Liver (tissue), 9 donors: ENCODE data around the gene PBX4. TPM values are rescaled to one million over a fixed set of nuclear protein-coding genes. Genes with fewer than 3 reads are reported as not detected.

Experiments
- DNase-seq: peaks from one replicate; pipeline ENCODE4 v3.0.0-alpha.2; 2017; ENCODE audit warnings: low spot score
- H3K27ac ChIP-seq, 2 donors: one replicate each; pipeline ENCODE4 v1.7.0; 2013; ENCODE audit warnings: inconsistent platforms in 2 of 2, low read length in 2 of 2, control low read depth in 1 of 2, low read depth in 1 of 2, mild to moderate bottlenecking in 1 of 2
- H3K27me3 ChIP-seq, 4 donors: one replicate each; pipeline versions ENCODE4 v1.6.1 to v1.7.0; 2013; ENCODE audit warnings: low read length in 3 of 4, inconsistent platforms in 1 of 4, mild to moderate bottlenecking in 1 of 4, moderate library complexity in 1 of 4; ENCODE audit not compliant: control insufficient read depth in 4 of 4, insufficient read depth in 4 of 4
- H3K36me3 ChIP-seq, 4 donors: one replicate each; pipeline versions ENCODE4 v1.6.1 to v1.7.0; 2013; ENCODE audit warnings: low read length in 3 of 4, mild to moderate bottlenecking in 3 of 4, low read depth in 1 of 4, moderate library complexity in 1 of 4; ENCODE audit not compliant: control insufficient read depth in 4 of 4, insufficient read depth in 3 of 4
- H3K4me1 ChIP-seq, 4 donors: one replicate each; pipeline versions ENCODE4 v1.6.1 to v1.7.0; 2013; ENCODE audit warnings: low read length in 3 of 4, mild to moderate bottlenecking in 3 of 4, moderate library complexity in 1 of 4; ENCODE audit not compliant: control insufficient read depth in 4 of 4, insufficient read depth in 4 of 4
- H3K4me3 ChIP-seq, 3 donors: one replicate each; pipeline versions ENCODE4 v1.6.1 to v1.7.0; 2013; ENCODE audit warnings: low read length in 3 of 3, control low read depth in 1 of 3, low read depth in 1 of 3, mild to moderate bottlenecking in 1 of 3
- H3K9ac ChIP-seq, 2 donors: one replicate each; pipeline ENCODE4 v1.7.0; 2013; ENCODE audit warnings: low read length in 2 of 2, mild to moderate bottlenecking in 2 of 2, moderate library complexity in 2 of 2, control low read depth in 1 of 2, low read depth in 1 of 2
- H3K9me3 ChIP-seq, 4 donors: one replicate each; pipeline versions ENCODE4 v1.6.1 to v1.7.0; 2013; ENCODE audit warnings: low read length in 3 of 4; ENCODE audit not compliant: control insufficient read depth in 4 of 4
- CTCF ChIP-seq: fragments of 150-350 bp; IDR thresholded peaks from 2 replicates; pipeline ENCODE4 v1.5.1; 2017; ENCODE audit warnings: improper control_type of control experiment, low read depth, low read length; ENCODE audit not compliant: missing input control
- EGR1 ChIP-seq, 2 donors: IDR thresholded peaks; 2 replicates each; pipeline ENCODE4 v1.6.1; 2016 to 2018; ENCODE audit warnings: antibody characterized with exemption in 2 of 2, low read depth in 2 of 2
- FOXA1 ChIP-seq: IDR thresholded peaks from 2 replicates; pipeline ENCODE4 v1.6.1; 2016; ENCODE audit warnings: antibody characterized with exemption
- FOXA2 ChIP-seq: IDR thresholded peaks from 2 replicates; pipeline ENCODE4 v1.6.1; 2016; ENCODE audit warnings: antibody characterized with exemption
- GABPA ChIP-seq, 2 donors: IDR thresholded peaks in 1 of 2; conservative IDR thresholded peaks in 1 of 2; 2 replicates each; pipeline ENCODE4 v1.6.1; 2016; ENCODE audit warnings: antibody characterized with exemption in 2 of 2, mild to moderate bottlenecking in 1 of 2, moderate library complexity in 1 of 2
- HNF4A ChIP-seq, 2 donors: conservative IDR thresholded peaks; 2 replicates each; pipeline ENCODE4 v1.6.1; 2016; ENCODE audit warnings: antibody characterized with exemption in 2 of 2, mild to moderate bottlenecking in 2 of 2
- HNF4G ChIP-seq: IDR thresholded peaks from 2 replicates; pipeline ENCODE4 v1.6.1; 2016; ENCODE audit warnings: antibody characterized with exemption
- JUND ChIP-seq, 2 donors: IDR thresholded peaks; 2 replicates each; pipeline ENCODE4 v1.6.1; 2016; ENCODE audit warnings: antibody characterized with exemption in 2 of 2
- NR2F2 ChIP-seq: IDR thresholded peaks from 2 replicates; pipeline ENCODE4 v1.6.1; 2016; ENCODE audit warnings: antibody characterized with exemption
- RAD21 ChIP-seq, 2 donors: IDR thresholded peaks; 2 replicates each; pipeline ENCODE4 v1.6.1; 2016; ENCODE audit warnings: antibody characterized with exemption in 2 of 2, mild to moderate bottlenecking in 2 of 2
- RXRA ChIP-seq, 2 donors: IDR thresholded peaks; 2 replicates each; pipeline ENCODE4 v1.6.1; 2017 to 2018; ENCODE audit warnings: antibody characterized with exemption in 2 of 2, mild to moderate bottlenecking in 1 of 2
- SP1 ChIP-seq: IDR thresholded peaks from 2 replicates; pipeline ENCODE4 v1.6.1; 2018; ENCODE audit warnings: antibody characterized with exemption, mild to moderate bottlenecking
- TAF1 ChIP-seq: conservative IDR thresholded peaks from 2 replicates; pipeline ENCODE4 v1.6.1; 2016; ENCODE audit warnings: antibody characterized with exemption, mild to moderate bottlenecking
- YY1 ChIP-seq: IDR thresholded peaks from 2 replicates; pipeline ENCODE4 v1.6.1; 2016; ENCODE audit warnings: antibody characterized with exemption, mild to moderate bottlenecking
- ZBTB33 ChIP-seq: IDR thresholded peaks from 2 replicates; pipeline ENCODE4 v1.6.1; 2016; ENCODE audit warnings: antibody characterized with exemption
- WGBS: extraction: QIAGEN DNeasy Blood & Tissue Kit; methylation state at CpG from one replicate; pipeline ENCODE4 v1.1.7; 2013; 5-methylcytosine and 5-hydroxymethylcytosine counted together
- polyA plus RNA-seq, 2 donors: library from polyadenylated mRNA; stranded (reverse) in 1 of 2; unstranded in 1 of 2; fragments of 200-250 nt in 1 of 2; fragments of >200 nt in 1 of 2; fragmentation: Nextera tagmentation in 1 of 2; extraction: Ambion mirVana in 1 of 2; gene quantifications; one replicate each; pipeline versions ENCODE4 v1.2.1 to v1.2.3, GENCODE V29; 2013 to 2015
- total RNA-seq, 2 donors: library from RNA; depleted of rRNA; stranded (reverse); fragments of >200 nt; gene quantifications; one replicate each; pipeline ENCODE4 v1.2.3, GENCODE V29; 2014
- TF ChIP-seq, protein P1 (sequence below): IDR thresholded peaks from 2 replicates; pipeline ENCODE4 v1.6.1; 2016; ENCODE audit warnings: antibody characterized with exemption, mild to moderate bottlenecking
- TF ChIP-seq, protein P2 (sequence below): IDR thresholded peaks from 2 replicates; pipeline ENCODE4 v1.6.1; 2016; ENCODE audit warnings: antibody characterized with exemption
- TF ChIP-seq, protein P3 (sequence below): IDR thresholded peaks from 2 replicates; pipeline ENCODE4 v1.6.1; 2016; ENCODE audit warnings: antibody characterized with exemption
- donor health status: healthy.
- donor health status: healthy.
- donor health status: healthy.
- donor health status: healthy.
- donor health status: healthy.

Gene PBX4
- total and polyA plus RNA-seq, 4 donors = 0.19 to 0.59 (median 0.21) TPM; not detected in 1

GRCh38 chr19:19654441-19654840 is 36.0 kb upstream of the PBX4 start:
- H3K9me3 ChIP-seq = no peaks in the 10 kb centered on the region
- no peak for DNase-seq
- 97% methylated on average over 15 of the region's 15 CpGs for WGBS
- peaks cover 31 to 94% (median 56%) of the 10 kb centered on the region in 4 donors for H3K36me3 ChIP-seq
- H3K9ac ChIP-seq = no peak overlapping the region
- H3K27ac ChIP-seq = no peak overlapping the region
- no peak overlapping the region for H3K4me3 ChIP-seq
- H3K4me1 ChIP-seq = no peaks in the 10 kb centered on the region
- no peaks in the 10 kb centered on the region for H3K27me3 ChIP-seq
- TF ChIP-seq JUND (IDR thresholded peaks at IDR 0.05) = no peak
- TF ChIP-seq TAF1 = no peak
- TF ChIP-seq GABPA (IDR thresholded peaks at IDR 0.05 in 1 of 2, conservative IDR thresholded peaks at IDR 0.05 in 1 of 2) = no peak
- TF ChIP-seq CTCF = no peak
- TF ChIP-seq HNF4G = no peak
- TF ChIP-seq, protein P1, sequence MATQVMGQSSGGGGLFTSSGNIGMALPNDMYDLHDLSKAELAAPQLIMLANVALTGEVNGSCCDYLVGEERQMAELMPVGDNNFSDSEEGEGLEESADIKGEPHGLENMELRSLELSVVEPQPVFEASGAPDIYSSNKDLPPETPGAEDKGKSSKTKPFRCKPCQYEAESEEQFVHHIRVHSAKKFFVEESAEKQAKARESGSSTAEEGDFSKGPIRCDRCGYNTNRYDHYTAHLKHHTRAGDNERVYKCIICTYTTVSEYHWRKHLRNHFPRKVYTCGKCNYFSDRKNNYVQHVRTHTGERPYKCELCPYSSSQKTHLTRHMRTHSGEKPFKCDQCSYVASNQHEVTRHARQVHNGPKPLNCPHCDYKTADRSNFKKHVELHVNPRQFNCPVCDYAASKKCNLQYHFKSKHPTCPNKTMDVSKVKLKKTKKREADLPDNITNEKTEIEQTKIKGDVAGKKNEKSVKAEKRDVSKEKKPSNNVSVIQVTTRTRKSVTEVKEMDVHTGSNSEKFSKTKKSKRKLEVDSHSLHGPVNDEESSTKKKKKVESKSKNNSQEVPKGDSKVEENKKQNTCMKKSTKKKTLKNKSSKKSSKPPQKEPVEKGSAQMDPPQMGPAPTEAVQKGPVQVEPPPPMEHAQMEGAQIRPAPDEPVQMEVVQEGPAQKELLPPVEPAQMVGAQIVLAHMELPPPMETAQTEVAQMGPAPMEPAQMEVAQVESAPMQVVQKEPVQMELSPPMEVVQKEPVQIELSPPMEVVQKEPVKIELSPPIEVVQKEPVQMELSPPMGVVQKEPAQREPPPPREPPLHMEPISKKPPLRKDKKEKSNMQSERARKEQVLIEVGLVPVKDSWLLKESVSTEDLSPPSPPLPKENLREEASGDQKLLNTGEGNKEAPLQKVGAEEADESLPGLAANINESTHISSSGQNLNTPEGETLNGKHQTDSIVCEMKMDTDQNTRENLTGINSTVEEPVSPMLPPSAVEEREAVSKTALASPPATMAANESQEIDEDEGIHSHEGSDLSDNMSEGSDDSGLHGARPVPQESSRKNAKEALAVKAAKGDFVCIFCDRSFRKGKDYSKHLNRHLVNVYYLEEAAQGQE = no peak
- no peak for TF ChIP-seq EGR1 (IDR thresholded peaks at IDR 0.05; ENCODE audit: low read depth in 2 of 2)
- TF ChIP-seq NR2F2 = no peak
- no peak for TF ChIP-seq FOXA1
- TF ChIP-seq ZBTB33 = no peak
- no peak for TF ChIP-seq FOXA2
- no peak for TF ChIP-seq YY1
- TF ChIP-seq, protein P2, sequence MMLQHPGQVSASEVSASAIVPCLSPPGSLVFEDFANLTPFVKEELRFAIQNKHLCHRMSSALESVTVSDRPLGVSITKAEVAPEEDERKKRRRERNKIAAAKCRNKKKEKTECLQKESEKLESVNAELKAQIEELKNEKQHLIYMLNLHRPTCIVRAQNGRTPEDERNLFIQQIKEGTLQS = no peak
- TF ChIP-seq SP1 = no peak
- no peak for TF ChIP-seq RAD21 (IDR thresholded peaks at IDR 0.05)
- no peak for TF ChIP-seq HNF4A (conservative IDR thresholded peaks at IDR 0.05)
- no peak for TF ChIP-seq RXRA (IDR thresholded peaks at IDR 0.05)
- TF ChIP-seq, protein P3, sequence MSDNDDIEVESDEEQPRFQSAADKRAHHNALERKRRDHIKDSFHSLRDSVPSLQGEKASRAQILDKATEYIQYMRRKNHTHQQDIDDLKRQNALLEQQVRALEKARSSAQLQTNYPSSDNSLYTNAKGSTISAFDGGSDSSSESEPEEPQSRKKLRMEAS = no peak
